Urinary bladder (tissue), 4 donors: ENCODE data around the gene LGI2. TPM values are rescaled to one million over a fixed set of nuclear protein-coding genes. Genes with fewer than 3 reads are reported as not detected.

Experiments
- DNase-seq: peaks from one replicate; pipeline ENCODE4 v3.0.0-alpha.2; 2015; ENCODE audit errors: extremely low spot score
- H3K27ac ChIP-seq: one replicate; pipeline ENCODE4 v1.5.1; 2013; ENCODE audit warnings: low read depth, mild to moderate bottlenecking, moderate library complexity
- H3K36me3 ChIP-seq: one replicate; pipeline ENCODE4 v1.6.1; 2013; ENCODE audit warnings: mild to moderate bottlenecking, moderate library complexity; ENCODE audit not compliant: insufficient read depth
- H3K4me1 ChIP-seq: one replicate; pipeline ENCODE4 v1.6.1; 2013; ENCODE audit warnings: mild to moderate bottlenecking, moderate library complexity; ENCODE audit not compliant: insufficient read depth
- H3K4me3 ChIP-seq: one replicate; pipeline ENCODE4 v1.5.1; 2013; ENCODE audit warnings: low read depth, low read length
- WGBS: extraction: QIAGEN DNeasy Blood & Tissue Kit; methylation state at CpG from one replicate; pipeline ENCODE4 v1.1.7; 2013; 5-methylcytosine and 5-hydroxymethylcytosine counted together
- polyA plus RNA-seq: library from polyadenylated mRNA; stranded (reverse); fragments of 200-250 nt; gene quantifications from one replicate; pipeline ENCODE4 v1.2.3, GENCODE V29; 2013
- total RNA-seq: library from RNA; depleted of rRNA; stranded (reverse); fragments of >200 nt; gene quantifications from one replicate; pipeline ENCODE4 v1.2.3, GENCODE V29; 2014
- donor health status: healthy with polysubstance abuse.
- donor health status: healthy.

The LGI2 gene
- total and polyA plus RNA-seq, 2 donors = 0.79 to 4.8 TPM

DNA sequence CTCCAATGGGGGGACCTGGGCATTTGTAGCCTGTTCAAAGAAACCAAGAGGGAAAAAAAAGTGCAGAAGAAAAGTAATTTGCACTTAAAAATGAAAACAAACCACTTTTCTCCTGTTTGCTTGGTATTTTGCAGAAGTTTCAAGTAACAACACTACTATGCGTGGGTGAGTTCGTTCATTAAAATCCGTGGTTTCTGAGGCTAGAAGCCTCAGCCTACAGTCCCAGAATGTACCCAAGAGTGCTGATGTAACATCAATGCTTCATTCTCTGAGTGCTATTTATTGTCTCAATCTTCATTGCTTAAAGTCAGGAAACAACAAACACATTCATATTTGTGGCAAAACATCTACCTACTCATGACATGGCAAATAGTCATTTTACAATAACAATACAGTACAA is 29.2 kb downstream of the LGI2 start:
- Histone ChIP-seq H3K4me1 (no peaks in the 10 kb centered on the region), H3K27ac (no peak overlapping the region), H3K36me3 (no peaks in the 10 kb centered on the region), H3K4me3 (no peak overlapping the region)
- WGBS = 88% methylated on average over 3 of the region's 3 CpGs
- no peak for DNase-seq

- H3K36me3 ChIP-seq = no peaks in the 10 kb centered on the region
- H3K27ac ChIP-seq = no peak overlapping the region
- WGBS = 45% methylated on average over 5 of the region's 5 CpGs
- H3K4me3 ChIP-seq = no peak overlapping the region
- DNase-seq = no peak
- no peaks in the 10 kb centered on the region for H3K4me1 ChIP-seq
Measured at GRCh38 chr4:25000639-25001038, 30.1 kb downstream of the LGI2 start.

DNA sequence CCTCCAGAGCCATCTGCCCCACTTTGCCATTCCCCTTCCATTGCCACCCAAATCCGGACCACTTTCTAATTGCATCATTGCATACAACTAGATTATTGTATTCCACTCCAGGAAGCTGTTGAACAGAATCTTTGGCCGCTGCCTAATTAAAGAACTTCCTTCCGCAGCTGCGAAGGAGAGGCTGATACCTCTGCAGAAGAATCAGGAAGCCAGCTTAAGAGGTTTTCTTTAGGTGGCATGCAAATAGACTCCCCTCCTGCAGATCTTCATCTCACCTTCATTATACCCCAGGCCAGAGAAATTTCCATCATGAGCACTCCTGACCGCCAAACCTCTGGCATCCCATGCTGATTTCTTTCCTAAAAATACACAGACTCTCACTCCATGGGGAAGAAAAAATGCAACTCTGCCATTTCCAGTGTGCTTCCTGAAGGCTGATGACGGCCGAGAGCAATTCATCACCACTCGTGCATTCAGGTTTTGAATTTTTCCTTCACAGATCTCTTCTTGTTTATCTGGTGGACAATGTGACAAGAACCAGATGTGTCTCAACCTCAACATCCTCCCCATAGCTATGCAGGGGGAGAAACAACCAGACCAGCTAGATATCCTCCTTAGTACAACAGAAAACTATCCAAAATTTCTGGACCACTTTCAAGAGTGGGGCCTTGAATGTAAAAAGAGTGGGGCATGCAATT is 31.2 kb downstream of the LGI2 start:
- H3K4me3 ChIP-seq = no peak overlapping the region
- H3K27ac ChIP-seq = no peak overlapping the region
- no peaks in the 10 kb centered on the region for H3K36me3 ChIP-seq
- DNase-seq = no peak
- H3K4me1 ChIP-seq = no peaks in the 10 kb centered on the region
- WGBS = 22% methylated on average over 8 of the region's 8 CpGs

GRCh38 chr4:24995346-24995919 is 35.3 kb downstream of the LGI2 start:
- Histone ChIP-seq H3K27ac (no peak overlapping the region), H3K36me3 (no peaks in the 10 kb centered on the region), H3K4me3 (no peak overlapping the region), H3K4me1 (no peaks in the 10 kb centered on the region)
- WGBS = 47% methylated on average over 2 of the region's 2 CpGs
- DNase-seq = no peak

GRCh38 chr4:24993551-24994080 is 37.1 kb downstream of the LGI2 start:
- DNase-seq = no peak
- Histone ChIP-seq H3K27ac (no peak overlapping the region), H3K4me1 (no peaks in the 10 kb centered on the region), H3K4me3 (no peak overlapping the region), H3K36me3 (no peaks in the 10 kb centered on the region)
- 54% methylated on average over 5 of the region's 5 CpGs for WGBS

- WGBS = 93% methylated on average over 1 of the region's 1 CpG
- Histone ChIP-seq H3K4me3 (no peak overlapping the region), H3K27ac (no peak overlapping the region), H3K36me3 (no peaks in the 10 kb centered on the region), H3K4me1 (no peaks in the 10 kb centered on the region)
- DNase-seq = no peak
Measured at GRCh38 chr4:24992968-24993367, 37.8 kb downstream of the LGI2 start.

DNA sequence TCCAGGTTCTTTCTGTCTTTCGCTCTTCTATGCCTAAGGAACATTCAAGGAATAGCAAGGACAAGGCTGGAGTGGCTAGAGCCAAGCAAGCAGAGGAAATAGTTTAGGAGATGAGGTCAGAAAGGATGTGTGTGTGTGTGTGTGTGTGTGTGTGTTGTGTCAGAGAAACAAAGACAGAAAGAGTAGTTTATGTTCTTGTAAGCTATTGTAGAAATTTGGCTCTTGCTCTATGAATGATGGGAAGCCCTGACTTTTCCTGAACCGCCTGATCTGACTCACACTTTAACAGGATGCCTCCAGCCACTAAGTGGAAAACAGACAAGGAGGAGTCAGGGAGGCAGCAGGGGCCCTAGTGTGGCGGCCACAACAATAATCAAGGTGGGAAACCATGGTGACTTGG is 39.7 kb downstream of the LGI2 start:
- Histone ChIP-seq H3K36me3 (no peaks in the 10 kb centered on the region), H3K27ac (no peak overlapping the region), H3K4me3 (no peak overlapping the region), H3K4me1 (no peaks in the 10 kb centered on the region)
- no peak for DNase-seq
- 82% methylated on average over 3 of the region's 3 CpGs for whole genome bisulfite sequencing

- no peaks in the 10 kb centered on the region for H3K4me1 ChIP-seq
- H3K27ac ChIP-seq = no peak overlapping the region
- H3K36me3 ChIP-seq = no peaks in the 10 kb centered on the region
- no peak for DNase-seq
- H3K4me3 ChIP-seq = no peak overlapping the region
- 88% methylated on average over 4 of the region's 4 CpGs for WGBS
Measured at GRCh38 chr4:24989327-24989726, 41.4 kb downstream of the LGI2 start.

DNA sequence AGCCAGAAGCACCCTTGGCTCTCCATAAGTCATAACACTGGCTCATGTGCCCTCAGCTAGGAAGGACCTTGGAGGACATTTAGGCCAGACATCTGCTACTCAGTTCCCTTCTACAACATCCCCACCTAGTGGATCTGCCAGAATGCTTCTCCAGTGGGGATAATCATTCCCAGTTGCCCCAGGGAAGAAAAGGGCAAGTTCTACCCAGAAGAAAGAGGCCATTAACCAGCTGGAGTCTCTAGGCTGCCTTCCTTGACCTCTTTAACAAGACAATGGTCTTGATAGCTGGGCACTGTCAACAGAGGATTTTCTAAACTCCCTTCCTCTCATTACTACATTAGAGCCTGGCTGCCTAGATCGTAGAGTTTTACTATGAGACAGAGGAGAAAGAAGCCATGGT is 42.0 kb downstream of the LGI2 start:
- Histone ChIP-seq H3K36me3 (no peaks in the 10 kb centered on the region), H3K4me1 (no peaks in the 10 kb centered on the region), H3K27ac (no peak overlapping the region), H3K4me3 (no peak overlapping the region)
- DNase-seq = no peak
- 50% methylated on average over 1 of the region's 1 CpG for WGBS

GRCh38 chr4:24984602-24985532 is 45.9 kb downstream of the LGI2 start:
- DNase-seq = no peak
- WGBS = 72% methylated on average over 6 of the region's 6 CpGs

DNA sequence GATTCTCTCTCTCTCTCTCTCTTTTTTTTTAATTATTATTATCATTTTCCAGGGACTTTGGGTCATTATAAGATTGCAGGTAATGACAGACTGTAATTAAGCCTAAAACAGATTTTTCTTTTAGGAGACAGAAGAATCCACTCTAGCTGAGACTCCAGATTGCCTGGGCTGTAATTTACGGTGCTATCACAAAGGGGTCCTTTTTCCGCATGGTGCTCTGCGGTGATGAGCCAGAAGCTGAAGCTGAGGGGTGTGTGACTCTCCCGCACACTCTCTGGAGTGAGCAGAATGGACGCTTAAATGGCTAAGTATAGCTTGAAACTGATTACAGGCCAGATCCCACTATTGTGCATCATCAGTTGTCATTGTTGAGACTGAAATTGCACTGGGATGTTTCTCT is 50.0 kb downstream of the LGI2 start:
- Histone ChIP-seq H3K4me3 (no peak overlapping the region), H3K27ac (no peak overlapping the region)
- WGBS = 80% methylated on average over 5 of the region's 5 CpGs

More at GRCh38 chr4:24984602-24985532, 45.9 kb downstream of the LGI2 start:
- Histone ChIP-seq H3K27ac (no peak overlapping the region), H3K4me1 (no peaks in the 10 kb centered on the region), H3K4me3 (no peak overlapping the region), H3K36me3 (no peaks in the 10 kb centered on the region)

DNA sequence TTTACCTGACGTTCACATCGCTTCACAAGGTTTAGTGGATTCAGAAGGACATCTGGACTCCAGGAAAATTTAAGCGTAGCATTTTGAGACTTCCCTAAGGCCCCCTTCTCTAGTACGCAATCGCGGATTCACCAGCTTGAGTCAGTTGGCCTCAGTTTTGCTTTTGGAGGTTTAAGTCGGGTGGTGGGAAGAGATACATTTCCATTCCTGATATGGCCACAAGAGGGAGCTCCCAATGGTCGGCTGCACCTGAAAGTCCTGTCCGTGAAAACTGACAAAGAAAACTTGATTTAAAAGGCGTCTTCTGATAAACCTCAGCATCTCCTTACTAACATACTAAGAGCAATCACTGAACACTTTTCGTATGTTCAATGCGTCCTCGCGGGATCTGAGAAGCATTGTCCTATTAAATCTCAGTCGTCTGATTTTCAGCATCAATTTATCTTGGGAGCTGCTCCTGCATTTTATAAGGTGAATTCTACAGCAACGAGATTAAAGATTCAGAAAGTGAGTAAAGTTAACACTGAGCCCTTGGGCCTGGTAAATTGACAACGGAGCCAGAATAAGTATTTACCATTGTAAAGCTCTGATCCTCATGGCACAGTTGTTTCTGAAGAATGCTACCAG is 50.6 kb downstream of the LGI2 start:
- H3K4me1 ChIP-seq = no peaks in the 10 kb centered on the region
- no peaks in the 10 kb centered on the region for H3K36me3 ChIP-seq
- DNase-seq = peak; percentile 37
- WGBS = 12% methylated on average over 17 of the region's 17 CpGs
- H3K4me3 ChIP-seq = no peak overlapping the region
- no peak overlapping the region for H3K27ac ChIP-seq

More for the DNA sequence above, 50.0 kb downstream of the LGI2 start:
- Histone ChIP-seq H3K36me3 (no peaks in the 10 kb centered on the region), H3K4me1 (no peaks in the 10 kb centered on the region)
- no peak for DNase-seq

- Histone ChIP-seq H3K36me3 (no peaks in the 10 kb centered on the region), H3K4me3 (no peak overlapping the region), H3K4me1 (no peaks in the 10 kb centered on the region), H3K27ac (no peak overlapping the region)
- peak; percentile 23 for DNase-seq
- WGBS = 75% methylated on average over 7 of the region's 7 CpGs
Measured at GRCh38 chr4:24979554-24979953, 51.2 kb downstream of the LGI2 start.
